Measurements from ENCODE around the gene GNA14. TPM values are rescaled to one million over a fixed set of nuclear protein-coding genes. Genes with fewer than 3 reads are reported as not detected.
A peak's percentile ranks its signal among the peaks of the same experiment; 100 is the strongest.

Gene GNA14
- polyA plus RNA-seq, 2 of the 4 experiments (the other 2 are of a cell fraction), result 0.04 to 0.06 TPM

- Histone ChIP-seq H3K4me1 (peaks cover 54% of the 10 kb centered on the region), H3K4me3 (no peak overlapping the region), H3K4me2 (no peak overlapping the region), H3K9me3 (no peaks in the 10 kb centered on the region), H3K27ac (no peak overlapping the region)
- TF ChIP-seq FOSL2 (IDR thresholded peaks at IDR 0.05) (no peak), FOSL2 (CRISPR knock-in tag; IDR thresholded peaks at IDR 0.05) (peak; percentile 4; the same call in 1 of the 2 replicates), NR3C1 (IDR thresholded peaks at IDR 0.05) (no peak), CHD4 (IDR thresholded peaks at IDR 0.05; ENCODE audit: borderline replicate concordance) (no peak), ZFP36 (IDR thresholded peaks at IDR 0.05; ENCODE audit: borderline replicate concordance, partially characterized antibody) (peak; percentile 44)
- WGBS (ENCODE audit: missing lambda C conversion rate), result 23% methylated on average over 2 of the region's 2 CpGs
- ChIA-PET CTCF (interaction anchor here (0.6 kb wide), 1 partner anchor 74 kb away, joined by 3 read pairs; no protein-coding TSS in a partner anchor), POLR2A (no interaction called here)
- DNase-seq (ENCODE audit: low read depth in 1 of 2, low spot score in 1 of 2) (no peak), ATAC-seq (no peak), FAIRE-seq (no peak)
Observed at GRCh38 chr9:77592476-77592875, 55.6 kb downstream of the GNA14 start.

GRCh38 chr9:77589046-77589795 is 58.9 kb downstream of the GNA14 start:
- no peaks in the 10 kb centered on the region for H3K9me3 ChIP-seq
- CTCF ChIA-PET, result interaction anchor here (0.7 kb wide), 2 partner anchors 149 to 201 kb away, joined by 3 read pairs; no protein-coding TSS in a partner anchor
- ATAC-seq (peak; percentile 73 to 76), FAIRE-seq (no peak), DNase-seq (ENCODE audit: low read depth in 1 of 2, low spot score in 1 of 2) (peak; percentile 44 to 77)
- peaks cover 29% of the 10 kb centered on the region for H3K4me1 ChIP-seq
- POLR2A ChIA-PET, result no interaction called here
- no peak overlapping the region for H3K4me3 ChIP-seq
- 0 out of 4 replicates have a peak, but pooled peaks of 1 of the 2 experiments have one; percentile 21 for TF ChIP-seq CEBPB (IDR thresholded peaks at IDR 0.05)
- TF ChIP-seq JUNB (IDR thresholded peaks at IDR 0.05), result peak; percentile 37
- TF ChIP-seq FOSL2 (IDR thresholded peaks at IDR 0.05), result peak; percentile 43
- 0 out of 2 replicates have a peak, but pooled peaks have one; percentile 34 for TF ChIP-seq FOSL2 (CRISPR knock-in tag; IDR thresholded peaks at IDR 0.05)
- no peak for TF ChIP-seq CHD2 (IDR thresholded peaks at IDR 0.05; ENCODE audit: low read length, partially characterized antibody)
- no peak for TF ChIP-seq HOXA7 (CRISPR knock-in tag; IDR thresholded peaks at IDR 0.05)
- no peak for TF ChIP-seq TFCP2L1 (CRISPR knock-in tag; IDR thresholded peaks at IDR 0.05)
- TF ChIP-seq GATA3 (IDR thresholded peaks at IDR 0.05; ENCODE audit: borderline replicate concordance), result peak; percentile 22; the same call in 1 of the 2 replicates
- no peak for TF ChIP-seq ZFP36 (IDR thresholded peaks at IDR 0.05; ENCODE audit: borderline replicate concordance, partially characterized antibody)
- TF ChIP-seq USF2 (IDR thresholded peaks at IDR 0.05), result no peak
- TF ChIP-seq ZNF302 (CRISPR knock-in tag; IDR thresholded peaks at IDR 0.05), result no peak
- 12% methylated on average over 6 of the region's 6 CpGs for WGBS (ENCODE audit: missing lambda C conversion rate)
- H3K27ac ChIP-seq, result peak overlapping the region; percentile 45 to 57; a peak in 4 of 6 replicates
- peak overlapping the region; percentile 63 for H3K4me2 ChIP-seq

- ChIA-PET POLR2A (no interaction called here), CTCF (interaction anchor here (0.7 kb wide), 1 partner anchor 150 kb away, joined by 3 read pairs; no protein-coding TSS in a partner anchor)
- TF ChIP-seq TP53 (CRISPR knock-in tag; IDR thresholded peaks at IDR 0.05) (no peak), ELK1 (IDR thresholded peaks at IDR 0.05; ENCODE audit: low read depth, low read length) (no peak), MAFK (IDR thresholded peaks at IDR 0.05; ENCODE audit: partially characterized antibody) (peak; percentile 35), FOSL2 (IDR thresholded peaks at IDR 0.05) (no peak), FOSL2 (CRISPR knock-in tag; IDR thresholded peaks at IDR 0.05) (peak; percentile 50), HMGXB4 (CRISPR knock-in tag; IDR thresholded peaks at IDR 0.05; ENCODE audit: borderline replicate concordance) (no peak)
- FAIRE-seq (peak; percentile 18), ATAC-seq (peak; percentile 84 to 85), DNase-seq (ENCODE audit: low read depth in 1 of 2, low spot score in 1 of 2) (peak; percentile 42 to 53)
- Histone ChIP-seq H3K4me2 (peak overlapping the region; percentile 63), H3K9me3 (no peaks in the 10 kb centered on the region), H3K27ac (peak overlapping the region; percentile 57 to 62; a peak in 5 of 6 replicates), H3K4me1 (peaks cover 24% of the 10 kb centered on the region), H3K4me3 (no peak overlapping the region)
- WGBS (ENCODE audit: missing lambda C conversion rate), result 2% methylated on average over 2 of the region's 2 CpGs
Observed at GRCh38 chr9:77588271-77588937, 59.7 kb downstream of the GNA14 start.
